ENCODE data around the gene LRP2.

LRP2 gene

DNA sequence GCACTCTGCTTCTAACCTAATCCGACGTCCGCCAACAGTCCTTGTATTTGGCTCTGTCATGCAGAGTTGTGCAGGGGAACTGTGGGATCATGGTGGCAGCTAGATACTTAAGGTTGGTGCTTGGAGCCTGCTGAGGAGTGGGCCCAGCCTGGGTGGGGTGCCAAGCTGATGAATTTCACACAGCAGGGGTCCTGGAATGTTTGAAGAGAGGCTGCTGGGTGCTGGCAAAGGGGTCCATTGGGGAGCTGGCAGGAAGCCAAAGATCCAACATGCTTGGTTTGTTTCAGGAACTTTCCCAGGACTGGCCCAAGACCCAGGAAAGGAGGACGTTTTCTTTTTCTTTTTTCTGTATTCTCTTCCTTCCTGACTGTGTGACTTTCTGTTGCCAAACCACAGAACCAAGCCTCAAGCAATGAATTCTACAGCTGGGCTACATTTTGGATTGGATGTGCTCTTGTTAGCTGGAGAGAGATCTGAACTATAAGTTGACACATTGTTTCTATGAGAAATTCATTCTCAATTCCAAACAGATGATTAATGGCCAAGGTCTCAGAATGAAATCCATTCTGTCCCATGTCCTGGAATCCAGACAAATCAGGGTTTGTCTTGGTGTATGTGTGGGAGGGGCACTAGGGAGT lies 243.1 kb downstream of the LRP2 start:
- Mint-ChIP-seq H3K36me3 (no peaks in the 10 kb centered on the region), H3K27ac (no peak overlapping the region), H3K9me3 (no peaks in the 10 kb centered on the region), H3K4me3 (no peak overlapping the region), H3K4me1 (no peaks in the 10 kb centered on the region)
- DNase-seq (ENCODE audit: low spot score in 2 of 2) (no peak), ATAC-seq (no peak)

DNA sequence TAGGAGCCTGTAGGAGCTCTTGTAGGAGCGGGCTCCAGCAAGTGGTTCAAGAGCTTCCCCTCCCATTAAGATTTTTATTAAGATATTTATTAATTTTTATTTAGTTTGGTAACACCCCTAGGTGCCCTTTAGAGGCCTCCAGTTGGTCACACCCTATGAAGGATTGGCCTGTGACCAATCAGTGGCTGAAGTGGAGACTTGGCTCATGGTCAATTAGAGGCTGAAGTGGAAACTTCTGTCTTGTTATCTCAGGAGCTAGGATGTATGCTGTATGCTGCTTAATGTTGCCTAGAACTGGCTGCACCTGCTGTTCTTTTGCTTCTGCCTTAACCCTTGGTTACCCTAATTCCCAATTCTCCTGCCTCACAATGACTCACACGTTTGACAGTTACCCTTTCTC lies 244.3 kb downstream of the LRP2 start:
- no peak for ATAC-seq
- DNase-seq (ENCODE audit: low spot score in 2 of 2) = no peak
- H3K9me3 Mint-ChIP-seq = no peaks in the 10 kb centered on the region
- no peak overlapping the region for H3K4me3 Mint-ChIP-seq
- H3K4me1 Mint-ChIP-seq = no peaks in the 10 kb centered on the region
- H3K36me3 Mint-ChIP-seq = no peaks in the 10 kb centered on the region
- H3K27ac Mint-ChIP-seq = no peak overlapping the region

DNA sequence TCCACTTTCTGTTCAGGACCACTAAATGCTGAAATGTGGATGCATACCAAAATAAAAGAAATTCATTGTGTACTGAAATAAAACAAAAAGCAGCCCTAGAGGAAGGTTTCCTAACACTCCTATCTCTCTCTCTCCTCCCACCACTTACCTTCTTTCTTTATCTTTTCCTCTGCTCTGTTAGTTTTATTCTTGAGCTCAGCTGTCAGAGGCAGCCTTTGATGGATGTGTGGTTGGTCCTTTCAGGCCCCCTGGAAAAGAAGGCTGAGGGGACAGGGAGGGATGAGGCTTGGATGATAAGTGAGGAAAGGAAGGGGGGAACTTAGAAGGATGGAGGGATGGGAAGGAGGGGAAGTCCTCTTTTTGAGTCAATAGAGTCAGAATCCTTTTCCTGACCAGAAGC lies 245.3 kb downstream of the LRP2 start:
- Mint-ChIP-seq H3K4me1 (no peaks in the 10 kb centered on the region), H3K9me3 (no peaks in the 10 kb centered on the region), H3K4me3 (no peak overlapping the region), H3K36me3 (no peaks in the 10 kb centered on the region), H3K27ac (no peak overlapping the region)
- ATAC-seq = no peak
- DNase-seq (ENCODE audit: low spot score in 2 of 2) = no peak

DNA sequence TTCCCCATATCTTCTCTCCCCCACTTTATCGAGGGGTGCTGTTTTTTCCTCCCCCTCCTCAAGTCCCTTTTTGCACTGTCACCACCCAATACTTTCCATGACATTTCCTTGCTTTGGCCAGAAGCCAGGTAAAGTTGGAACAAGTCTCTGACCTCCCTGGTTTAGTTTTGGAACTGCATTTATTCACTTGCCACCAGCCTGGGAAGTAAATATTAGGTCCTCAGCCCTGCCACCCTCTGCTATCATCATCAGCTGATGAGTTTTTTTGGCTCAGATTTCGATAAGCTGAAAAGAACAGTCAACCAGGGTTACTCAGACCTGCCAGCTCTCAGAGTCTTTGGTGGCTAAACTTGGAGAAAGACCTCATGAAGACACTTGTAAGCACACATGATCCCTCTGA lies 246.0 kb downstream of the LRP2 start:
- Mint-ChIP-seq H3K9me3 (no peaks in the 10 kb centered on the region), H3K4me3 (no peak overlapping the region)

DNA sequence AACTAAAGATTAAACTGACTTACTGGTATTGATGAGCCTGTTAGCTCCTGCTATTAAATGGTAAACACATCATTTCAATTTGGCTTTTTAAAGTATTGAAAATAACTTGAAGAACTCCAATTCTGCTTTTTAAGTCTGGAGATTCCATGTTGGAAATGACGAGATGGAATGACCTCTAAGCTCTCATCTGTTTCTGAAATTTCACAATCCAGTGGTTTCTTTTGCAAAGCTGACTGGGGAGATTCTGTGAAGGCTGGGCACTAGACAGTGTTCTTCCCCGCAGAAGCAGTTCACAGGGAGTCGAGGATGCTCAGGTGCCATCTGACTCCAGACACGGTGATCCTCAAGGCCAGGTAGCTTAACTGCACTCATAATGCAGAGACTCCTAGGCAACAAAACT lies 248.3 kb downstream of the LRP2 start:
- peaks cover 6% of the 10 kb centered on the region for H3K4me1 Mint-ChIP-seq
- H3K27ac Mint-ChIP-seq = no peak overlapping the region
- no peaks in the 10 kb centered on the region for H3K36me3 Mint-ChIP-seq
- no peaks in the 10 kb centered on the region for H3K9me3 Mint-ChIP-seq
- DNase-seq (ENCODE audit: low spot score in 2 of 2) (no peak), ATAC-seq (no peak)
- no peak overlapping the region for H3K4me3 Mint-ChIP-seq

More for the DNA sequence above, 246.0 kb downstream of the LRP2 start:
- Mint-ChIP-seq H3K36me3 (no peaks in the 10 kb centered on the region), H3K4me1 (no peaks in the 10 kb centered on the region), H3K27ac (no peak overlapping the region)
- no peak for DNase-seq (ENCODE audit: low spot score in 2 of 2)
- ATAC-seq = no peak

DNA sequence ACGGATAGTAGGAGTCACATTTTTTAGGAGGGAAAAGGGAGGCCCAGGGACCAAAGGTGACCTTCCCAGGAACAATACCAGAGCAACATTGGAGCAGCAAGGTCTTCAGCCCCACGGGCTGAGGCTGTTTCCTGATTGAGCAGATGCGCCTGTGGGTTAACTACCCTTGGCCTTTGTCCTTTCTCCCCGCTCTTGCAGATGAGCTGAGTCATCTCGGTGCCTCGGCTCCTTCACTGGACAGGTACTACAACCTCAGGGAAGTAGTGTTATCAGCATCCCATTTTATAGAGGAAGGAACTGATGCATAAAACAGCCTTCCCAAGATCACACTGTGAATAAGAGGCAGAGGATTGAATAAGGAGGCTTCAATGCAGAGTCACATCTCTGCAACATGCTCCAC lies 249.5 kb downstream of the LRP2 start:
- ATAC-seq (no peak), DNase-seq (ENCODE audit: low spot score in 2 of 2) (no peak)
- Mint-ChIP-seq H3K4me1 (peaks cover 17% of the 10 kb centered on the region), H3K27ac (no peak overlapping the region), H3K9me3 (no peaks in the 10 kb centered on the region), H3K36me3 (no peaks in the 10 kb centered on the region), H3K4me3 (no peak overlapping the region)

DNA sequence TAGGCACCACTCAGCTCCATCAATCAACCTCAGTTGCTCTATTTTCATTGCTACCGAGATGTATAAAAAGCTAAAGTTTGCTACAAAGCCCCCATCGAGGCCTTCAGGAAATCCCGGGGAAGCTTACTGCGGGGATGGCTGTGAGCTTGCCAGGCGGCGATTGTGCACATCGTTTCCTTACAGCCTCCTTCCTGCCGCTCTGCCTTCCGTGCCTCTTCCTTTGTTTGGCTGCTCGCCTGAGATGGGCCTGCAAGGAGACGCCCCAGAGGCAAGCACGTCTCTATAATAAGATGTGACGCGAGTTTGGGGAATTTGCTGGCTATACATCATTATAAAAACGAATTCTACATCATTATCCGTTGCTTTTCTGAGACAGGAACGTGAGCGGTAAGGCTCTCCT lies 251.4 kb downstream of the LRP2 start:
- Mint-ChIP-seq H3K36me3 (no peaks in the 10 kb centered on the region), H3K9me3 (no peaks in the 10 kb centered on the region), H3K4me1 (peaks cover 36% of the 10 kb centered on the region), H3K4me3 (no peak overlapping the region), H3K27ac (no peak overlapping the region)
- ATAC-seq (no peak), DNase-seq (ENCODE audit: low spot score in 2 of 2) (no peak)

DNA sequence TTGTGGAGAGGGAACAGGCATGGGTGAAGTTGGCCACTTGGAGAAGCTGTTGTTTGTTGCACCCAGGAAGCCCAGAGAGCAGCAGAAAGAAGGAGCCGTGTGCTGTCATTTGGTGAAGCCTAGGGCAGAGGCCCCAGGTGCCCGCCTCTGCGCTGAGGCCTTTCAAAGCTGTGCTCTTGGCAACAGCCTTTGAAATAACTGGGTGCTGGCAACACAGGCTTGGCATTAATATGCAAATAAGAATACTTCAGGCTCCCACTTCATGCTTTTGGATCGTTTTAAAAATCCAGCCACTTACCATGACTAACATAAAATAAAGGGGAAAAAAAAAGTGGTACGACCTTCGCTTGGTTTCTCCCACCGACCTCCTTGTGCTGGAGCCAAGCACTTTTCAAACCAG lies 251.9 kb downstream of the LRP2 start:
- Mint-ChIP-seq H3K9me3 (no peaks in the 10 kb centered on the region), H3K27ac (no peak overlapping the region), H3K36me3 (no peaks in the 10 kb centered on the region), H3K4me1 (peaks cover 41% of the 10 kb centered on the region), H3K4me3 (no peak overlapping the region)
- ATAC-seq = no peak
- DNase-seq (ENCODE audit: low spot score in 2 of 2) = no peak

DNA sequence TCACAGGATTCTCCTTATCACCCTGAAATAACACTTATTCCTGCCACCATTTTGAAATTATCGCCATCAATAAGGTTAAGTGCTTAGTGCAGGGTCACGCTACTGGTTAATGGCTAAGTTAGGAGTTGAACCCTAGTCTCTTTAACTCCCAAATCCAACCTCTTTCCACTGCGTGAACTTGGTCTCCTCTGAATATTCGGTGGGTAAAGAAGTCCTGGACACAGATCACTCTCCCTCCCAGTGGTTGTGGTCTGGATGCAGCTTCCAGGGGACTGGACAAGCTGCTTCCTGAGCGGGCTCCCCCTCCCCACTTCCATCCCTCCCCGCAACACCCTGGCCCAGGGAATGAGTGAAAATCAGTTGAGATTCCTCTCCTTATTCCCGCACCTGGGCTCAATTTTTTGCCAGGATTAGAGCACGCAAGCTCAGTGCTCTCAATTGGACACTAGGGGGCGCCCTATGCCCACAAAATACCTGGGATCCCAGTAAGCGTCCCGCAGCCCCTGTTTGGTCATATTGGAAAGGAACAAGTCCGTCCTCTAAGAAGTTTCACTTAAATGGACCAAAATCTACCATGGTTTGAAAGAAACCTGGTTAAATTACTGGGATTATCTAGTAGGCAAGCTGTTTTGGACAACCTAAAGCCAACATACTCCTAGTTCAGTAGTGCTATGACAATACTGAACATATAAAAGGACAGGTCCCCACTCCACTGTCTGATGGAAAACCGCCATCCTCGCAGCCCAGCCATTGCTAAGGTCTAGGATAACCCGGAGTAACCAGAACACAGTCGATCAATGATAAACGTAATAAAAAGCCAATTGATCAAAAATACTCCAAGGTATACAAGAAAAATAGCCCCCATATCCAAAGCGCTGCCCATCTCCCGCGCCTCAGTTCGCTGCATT lies 252.6 kb downstream of the LRP2 start:
- no peak overlapping the region for H3K27ac Mint-ChIP-seq
- no peak overlapping the region for H3K4me3 Mint-ChIP-seq
- no peaks in the 10 kb centered on the region for H3K9me3 Mint-ChIP-seq
- DNase-seq (ENCODE audit: low spot score in 2 of 2) (peak; percentile 63 to 79), ATAC-seq (peak; percentile 37)
- H3K4me1 Mint-ChIP-seq = peaks cover 45% of the 10 kb centered on the region
- no peaks in the 10 kb centered on the region for H3K36me3 Mint-ChIP-seq

DNA sequence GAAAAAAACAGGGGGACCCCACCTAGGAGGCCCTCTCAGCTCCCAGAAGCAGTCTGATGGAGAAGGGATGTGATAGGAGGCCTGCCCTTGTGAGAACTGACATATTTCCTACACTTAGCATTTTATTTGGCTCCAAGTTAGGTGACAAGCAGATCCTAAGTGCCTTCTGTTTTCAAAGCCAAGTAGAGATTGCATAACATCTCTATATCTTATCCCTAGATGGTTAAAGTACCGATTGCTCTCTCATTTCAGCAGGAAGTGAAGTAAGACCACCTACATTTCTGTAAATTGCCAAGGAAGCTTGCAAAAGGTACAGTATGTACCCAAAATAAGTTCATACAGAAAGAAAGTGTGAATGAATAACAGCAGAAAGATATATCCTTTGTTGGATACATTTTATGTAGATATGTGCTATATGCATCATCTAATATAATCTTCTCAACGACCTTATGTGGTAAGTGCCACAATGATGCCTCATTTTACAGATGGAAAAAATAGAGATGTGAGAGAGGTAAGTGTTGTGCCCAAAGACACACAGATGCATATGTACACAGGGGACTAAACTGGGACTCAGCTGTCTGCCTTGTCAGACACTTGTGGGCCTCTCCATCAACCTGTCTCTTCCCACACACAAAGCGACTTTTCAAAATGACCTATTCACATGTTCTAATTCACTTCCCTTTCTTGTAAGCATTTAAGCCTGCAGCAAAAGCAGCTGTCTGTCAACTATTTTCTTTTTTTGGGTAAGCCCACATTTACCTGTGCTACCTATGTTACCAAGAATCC lies 254.0 kb downstream of the LRP2 start:
- ATAC-seq (peak; percentile 70), DNase-seq (ENCODE audit: low spot score in 2 of 2) (no peak)
- H3K4me1 Mint-ChIP-seq = peaks cover 55% of the 10 kb centered on the region
- no peaks in the 10 kb centered on the region for H3K9me3 Mint-ChIP-seq
- H3K27ac Mint-ChIP-seq = peak overlapping the region; percentile 74
- no peak overlapping the region for H3K4me3 Mint-ChIP-seq
- H3K36me3 Mint-ChIP-seq = no peaks in the 10 kb centered on the region

DNA sequence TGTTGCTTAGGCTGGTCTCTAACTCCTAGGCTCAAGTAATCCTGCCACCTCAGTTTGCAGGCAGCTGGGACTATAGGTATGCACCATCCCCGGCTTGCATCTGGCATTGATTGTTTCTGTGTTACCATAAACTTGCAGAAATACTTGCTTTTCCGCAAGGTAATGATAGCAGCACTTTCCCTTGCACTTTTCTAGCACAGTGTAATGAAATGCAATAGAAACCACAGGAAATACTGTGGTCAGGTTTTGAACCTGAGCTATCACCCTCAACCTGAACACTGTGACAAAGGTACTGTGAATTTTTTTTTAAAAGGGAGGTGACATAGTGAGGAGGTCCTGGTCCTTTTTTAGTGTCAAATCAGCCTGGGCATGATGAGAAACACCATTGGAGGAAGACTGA lies 254.7 kb downstream of the LRP2 start:
- peak overlapping the region; percentile 74 for H3K27ac Mint-ChIP-seq
- H3K4me1 Mint-ChIP-seq = peaks cover 61% of the 10 kb centered on the region
- H3K9me3 Mint-ChIP-seq = no peaks in the 10 kb centered on the region
- DNase-seq (ENCODE audit: low spot score in 2 of 2) (peak in 1 of 2 donors; percentile 57), ATAC-seq (peak; percentile 86)
- H3K36me3 Mint-ChIP-seq = no peaks in the 10 kb centered on the region
- H3K4me3 Mint-ChIP-seq = no peak overlapping the region

DNA sequence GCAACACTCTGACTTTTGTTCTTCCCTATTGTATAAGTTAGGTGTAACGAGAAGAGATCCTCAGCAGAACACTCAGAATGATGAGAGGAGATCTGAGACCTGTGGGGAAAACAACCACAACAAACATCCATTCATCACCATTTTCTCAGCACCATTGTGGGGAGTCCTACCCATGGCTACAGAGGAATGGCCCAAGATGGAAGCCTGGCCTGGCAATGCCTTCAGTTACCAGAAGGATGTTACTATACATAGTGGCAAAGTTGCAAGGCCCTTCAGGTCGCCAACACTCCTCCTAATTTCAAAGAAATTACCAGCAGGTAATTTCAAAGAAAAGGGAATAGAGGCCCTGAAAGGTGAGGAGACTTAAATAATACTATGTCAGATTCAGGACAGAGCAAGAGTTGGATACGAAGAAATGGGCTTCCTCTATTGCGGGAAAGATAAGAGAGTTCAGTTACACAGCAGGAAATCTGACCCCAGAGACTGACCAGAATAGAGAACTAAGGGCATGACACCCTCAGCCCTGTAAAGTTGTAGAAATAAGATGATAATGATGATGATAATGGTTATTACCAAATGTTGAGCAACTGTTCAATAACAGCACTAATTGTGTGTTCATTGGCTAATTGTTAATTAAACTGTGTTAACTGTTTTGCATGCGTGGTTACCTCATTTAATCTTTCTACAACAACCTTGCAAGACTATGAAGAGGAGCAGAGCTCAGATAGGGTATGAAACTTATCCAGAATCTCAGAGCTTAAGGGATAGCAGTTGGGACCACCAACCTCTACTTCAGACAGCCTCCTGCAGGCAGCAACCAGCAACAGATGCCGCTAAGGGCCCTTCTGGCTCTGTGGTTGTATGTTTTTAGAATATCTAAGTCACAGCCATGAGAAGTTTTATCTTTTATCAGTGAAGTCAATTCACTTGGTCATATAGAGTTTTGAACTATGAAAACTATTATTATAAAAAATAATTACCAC lies 255.5 kb downstream of the LRP2 start:
- ATAC-seq (no peak), DNase-seq (ENCODE audit: low spot score in 2 of 2) (no peak)
- H3K27ac Mint-ChIP-seq = no peak overlapping the region
- H3K4me3 Mint-ChIP-seq = no peak overlapping the region
- no peaks in the 10 kb centered on the region for H3K36me3 Mint-ChIP-seq
- no peaks in the 10 kb centered on the region for H3K9me3 Mint-ChIP-seq
- peaks cover 62% of the 10 kb centered on the region for H3K4me1 Mint-ChIP-seq

DNA sequence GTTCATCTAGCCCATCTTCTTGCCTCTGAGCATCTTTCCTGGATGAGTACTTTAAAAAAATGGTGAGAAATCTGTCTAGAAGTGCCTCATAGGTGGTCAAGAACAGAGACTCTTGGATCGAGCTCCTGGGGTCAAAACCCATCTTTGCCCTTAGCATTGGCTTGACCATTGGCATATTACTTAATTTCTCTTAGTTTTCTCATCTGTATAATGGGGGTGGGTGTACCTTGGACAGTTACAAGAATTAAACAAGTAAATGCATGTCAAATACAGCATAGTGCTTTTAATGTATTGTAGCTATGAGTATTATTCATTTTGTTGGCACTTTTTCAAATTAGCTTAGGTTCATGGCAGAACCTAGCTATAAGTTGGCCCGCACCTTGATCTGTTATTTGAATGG lies 256.2 kb downstream of the LRP2 start:
- Mint-ChIP-seq H3K27ac (peak overlapping the region; percentile 67), H3K36me3 (no peaks in the 10 kb centered on the region), H3K4me1 (peaks cover 62% of the 10 kb centered on the region), H3K9me3 (no peaks in the 10 kb centered on the region), H3K4me3 (no peak overlapping the region)
- DNase-seq (ENCODE audit: low spot score in 2 of 2) (no peak), ATAC-seq (no peak)

DNA sequence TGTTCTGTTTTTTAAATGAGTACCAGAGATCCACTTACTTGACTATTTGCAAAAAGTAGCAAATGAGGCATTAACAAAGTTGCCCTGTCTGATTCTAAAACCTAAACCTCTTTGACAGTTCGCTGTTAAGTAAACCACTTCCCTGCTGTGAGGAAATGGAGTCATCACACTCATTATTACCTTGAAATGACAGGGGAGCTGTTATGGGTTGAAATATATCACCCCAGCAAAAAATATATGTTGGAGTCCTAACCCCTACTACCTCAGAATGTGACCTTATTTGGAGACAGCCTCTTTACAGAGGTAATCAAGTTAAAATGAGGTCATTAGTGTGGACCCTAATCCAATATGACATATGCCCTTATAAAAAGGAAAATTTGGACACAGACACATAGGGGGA lies 256.9 kb downstream of the LRP2 start:
- Mint-ChIP-seq H3K36me3 (no peaks in the 10 kb centered on the region), H3K27ac (peak overlapping the region; percentile 67), H3K9me3 (no peaks in the 10 kb centered on the region), H3K4me1 (peaks cover 62% of the 10 kb centered on the region), H3K4me3 (no peak overlapping the region)
- ATAC-seq (peak; percentile 67), DNase-seq (ENCODE audit: low spot score in 2 of 2) (no peak)

DNA sequence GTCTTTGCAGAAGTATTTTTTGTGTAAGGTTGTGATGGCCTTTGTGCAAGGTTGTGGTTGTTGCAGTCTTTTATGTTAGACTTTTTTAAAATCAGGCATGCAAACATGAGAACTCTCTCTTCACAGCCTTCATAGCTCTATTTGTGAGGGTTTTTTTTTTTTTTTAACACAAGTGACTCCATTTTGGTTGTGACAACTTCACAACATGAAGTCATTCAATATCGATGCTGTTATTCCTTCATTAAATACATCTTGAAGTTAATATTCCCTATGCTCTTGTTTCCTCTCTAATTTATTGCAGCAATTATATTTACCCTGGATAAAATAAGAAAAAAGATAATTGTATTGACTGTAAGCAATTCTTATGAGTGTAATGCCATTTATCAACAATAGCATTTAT lies 257.5 kb downstream of the LRP2 start:
- Mint-ChIP-seq H3K36me3 (no peaks in the 10 kb centered on the region), H3K4me3 (no peak overlapping the region), H3K9me3 (no peaks in the 10 kb centered on the region), H3K27ac (no peak overlapping the region), H3K4me1 (peaks cover 61% of the 10 kb centered on the region)
- no peak for DNase-seq (ENCODE audit: low spot score in 2 of 2)
- no peak for ATAC-seq

All from stimulated activated effector memory CD8-positive, alpha-beta T cell treated with anti-CD3 and anti-CD28 coated beads, Interleukin-12 subunit alpha, Interleukin-12 subunit beta, amount 100 ng/mL, for 72 hours (primary cell).